Ecto neural progenitor cell (in vitro differentiated cells): ENCODE measurements around the gene SACM1L.
"Not testable (repeated sequence)": the region's sequence is repeated elsewhere in the genome, so short reads cannot be mapped to it uniquely, and the experiment has no call there.

Experiments
- DNase-seq: peaks from one replicate; pipeline ENCODE4 v3.0.0-alpha.2; 2018; ENCODE audit warnings: low spot score

The SACM1L gene

DNA sequence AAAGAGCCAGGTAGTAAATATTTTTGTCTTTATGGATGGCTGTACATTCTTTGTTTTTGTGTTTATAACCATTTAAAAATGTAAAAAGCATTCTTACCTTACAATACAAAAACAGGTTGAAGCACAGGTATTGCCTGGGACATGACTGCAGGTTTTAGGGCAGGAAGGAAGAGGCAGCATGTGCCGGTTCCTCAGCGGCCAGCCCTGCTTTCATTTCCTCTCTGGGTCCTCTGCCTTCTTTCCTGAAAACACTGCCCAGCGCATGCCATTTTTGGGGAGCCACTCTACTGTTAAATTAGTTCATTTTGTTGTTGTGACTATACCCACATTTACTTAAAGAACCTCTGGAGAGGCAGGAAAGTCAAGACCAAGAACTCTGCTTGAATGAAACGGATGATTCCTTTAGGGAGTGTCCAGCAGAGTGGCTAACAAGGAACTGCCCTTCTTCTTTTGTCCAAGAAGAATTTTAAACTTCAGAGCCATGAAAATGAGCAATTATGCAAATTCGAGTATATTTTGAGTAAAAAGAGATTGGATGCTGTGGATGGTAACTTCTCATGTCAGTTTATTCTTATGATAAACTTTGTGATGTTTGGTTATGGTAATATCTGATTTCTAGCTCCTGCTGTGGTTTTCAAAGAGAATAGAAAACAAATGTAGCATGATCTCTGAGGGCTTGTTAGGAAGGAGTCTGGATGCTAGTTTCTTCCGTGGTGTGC lies 52.7 kb downstream of the SACM1L start:
- DNase-seq, result no peak

DNA sequence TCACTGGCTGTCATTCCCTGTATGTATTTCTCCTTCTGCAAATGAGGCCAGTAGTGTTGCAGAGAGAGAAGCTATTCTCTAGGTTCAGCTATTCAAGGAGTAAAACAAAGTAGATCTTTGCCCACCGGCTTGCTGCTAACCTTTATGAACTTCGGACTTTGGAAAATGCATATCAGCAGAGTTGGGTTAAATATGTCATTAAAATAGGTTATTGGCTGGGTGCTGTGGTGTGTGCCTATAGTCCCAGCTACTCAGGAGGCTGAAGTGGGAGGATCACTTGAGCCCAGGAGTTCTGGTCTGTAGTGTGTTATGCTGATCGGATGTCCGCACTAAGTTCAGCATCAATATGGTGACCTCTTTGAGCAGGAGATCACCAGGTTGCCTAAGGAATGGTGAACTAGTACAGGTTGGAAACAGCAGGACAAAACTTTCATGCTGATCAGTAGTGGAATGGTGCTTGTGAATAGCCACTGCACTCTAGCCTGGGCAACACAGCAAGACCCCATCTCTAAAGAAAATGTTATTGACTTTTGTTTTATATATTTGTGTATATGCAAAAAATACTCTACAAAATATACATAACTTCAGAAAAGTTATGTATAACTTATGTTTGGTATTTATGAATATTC lies 53.4 kb downstream of the SACM1L start:
- no peak for DNase-seq

DNA sequence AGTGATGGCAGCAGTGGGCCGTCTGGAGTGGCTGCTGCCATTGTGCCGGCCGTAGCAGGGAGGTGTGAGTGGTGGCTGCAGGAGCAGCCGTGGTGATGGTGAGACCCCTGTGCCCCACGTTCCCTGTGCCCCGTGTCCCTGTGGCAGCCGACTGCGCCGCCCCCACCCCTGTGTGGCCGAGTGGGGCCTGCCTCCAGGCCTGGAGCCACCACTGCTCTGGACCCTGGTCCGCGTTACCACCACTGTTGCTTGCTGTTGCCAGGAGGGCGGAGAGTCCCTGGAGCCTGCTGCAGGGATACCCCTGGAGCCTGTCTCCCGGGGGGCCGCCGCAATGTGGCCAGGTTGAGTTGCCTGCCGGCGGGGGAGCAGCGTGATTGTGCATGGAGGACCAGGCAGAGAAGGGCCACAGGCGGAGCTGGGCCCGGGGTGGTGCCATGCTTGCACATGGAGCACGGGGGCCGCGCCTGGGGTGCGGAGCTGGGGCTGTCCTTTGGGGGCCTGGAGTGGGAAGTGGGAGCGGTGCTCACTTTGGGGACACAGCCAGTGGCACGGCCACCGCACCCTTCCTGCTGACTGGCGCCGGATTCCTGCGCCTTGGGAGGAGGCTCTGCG lies 57.1 kb downstream of the SACM1L start:
- no peak for DNase-seq

DNA sequence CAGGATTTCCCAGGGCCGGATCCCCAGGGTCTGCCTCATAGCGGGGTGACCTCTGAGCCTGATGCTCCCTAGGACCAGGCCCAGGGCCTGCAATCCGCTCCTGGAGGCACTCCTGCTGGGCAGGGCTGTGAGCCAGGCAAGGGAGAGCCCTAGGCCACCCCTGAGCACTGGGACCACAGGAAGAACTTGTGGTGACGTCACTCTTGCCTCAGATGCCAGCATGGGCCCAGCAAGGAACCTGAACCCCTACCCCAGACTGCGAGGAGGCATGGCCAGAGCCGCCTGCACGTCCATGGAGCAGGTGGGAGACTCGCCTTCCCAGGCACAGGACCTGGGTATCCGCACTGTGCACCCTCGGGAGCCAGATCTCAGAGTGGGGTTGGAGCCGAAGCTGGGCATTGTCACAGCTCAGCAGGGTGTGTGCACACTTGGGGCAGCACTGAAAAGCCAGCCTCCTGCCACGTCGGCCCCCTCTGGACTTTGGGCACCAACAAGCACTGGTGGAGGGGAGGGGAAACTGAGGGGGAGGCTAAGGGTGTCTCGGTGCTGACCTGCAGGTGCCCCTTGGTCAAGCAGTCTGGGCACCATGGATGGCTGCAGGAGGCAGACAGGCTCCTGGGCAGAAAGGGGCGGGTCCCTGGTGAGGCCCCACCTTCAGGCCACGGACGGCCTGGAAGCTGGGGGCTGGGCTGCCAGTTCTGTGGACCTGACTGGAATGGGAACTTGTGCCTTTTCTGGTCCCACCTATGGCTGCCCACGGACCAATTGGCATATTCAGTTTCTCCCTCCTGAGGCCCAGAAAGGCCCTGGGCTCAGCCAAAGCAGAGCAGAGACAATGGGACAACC lies 57.8 kb downstream of the SACM1L start:
- DNase-seq, result no peak

DNA sequence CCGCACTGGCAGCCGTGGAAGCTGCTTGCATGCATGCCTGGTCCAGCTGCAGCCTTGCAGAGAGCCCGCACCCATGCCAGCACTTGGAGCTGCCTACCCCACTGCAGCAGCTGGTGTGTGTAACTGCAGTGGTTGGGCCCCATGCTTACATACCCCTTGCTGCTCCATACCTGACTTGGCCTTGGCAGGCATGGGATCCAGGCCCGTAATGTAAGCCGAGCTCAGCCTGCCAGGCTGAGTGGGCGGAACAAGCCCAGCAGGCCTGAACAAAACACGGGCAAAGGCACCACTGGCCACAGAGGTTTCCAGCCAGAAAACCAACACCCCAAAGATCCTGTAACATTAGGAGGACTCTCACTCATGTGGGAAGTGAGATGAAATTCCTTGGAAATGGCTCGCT lies 58.9 kb downstream of the SACM1L start:
- DNase-seq, result no peak

DNA sequence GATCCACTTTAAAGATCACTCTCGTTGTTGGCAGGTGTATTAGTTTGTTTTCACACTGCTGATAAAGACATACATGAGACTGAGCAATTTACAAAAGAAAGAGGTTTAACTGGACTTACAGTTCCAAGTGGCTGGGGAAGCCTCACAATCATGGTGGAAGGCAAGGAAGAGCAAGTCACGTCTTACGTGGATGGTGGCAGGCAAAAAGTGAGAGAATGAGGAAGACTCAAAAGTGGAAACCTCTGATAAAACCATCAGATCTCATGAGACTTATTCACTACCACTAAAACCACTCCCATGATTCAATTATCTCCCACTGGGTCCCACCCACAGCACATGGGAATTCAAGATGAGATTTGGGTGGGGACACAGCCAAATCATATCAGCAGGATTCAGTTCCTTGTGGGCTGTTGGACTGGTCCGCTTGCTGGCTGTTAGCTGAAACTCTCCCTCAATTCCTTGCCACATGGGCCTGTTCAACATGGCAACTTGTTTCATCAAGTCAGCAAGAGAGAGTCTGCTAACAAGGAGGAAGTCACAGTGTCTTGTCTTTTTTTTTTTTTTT lies 59.9 kb downstream of the SACM1L start:
- not testable (repeated sequence) for DNase-seq

DNA sequence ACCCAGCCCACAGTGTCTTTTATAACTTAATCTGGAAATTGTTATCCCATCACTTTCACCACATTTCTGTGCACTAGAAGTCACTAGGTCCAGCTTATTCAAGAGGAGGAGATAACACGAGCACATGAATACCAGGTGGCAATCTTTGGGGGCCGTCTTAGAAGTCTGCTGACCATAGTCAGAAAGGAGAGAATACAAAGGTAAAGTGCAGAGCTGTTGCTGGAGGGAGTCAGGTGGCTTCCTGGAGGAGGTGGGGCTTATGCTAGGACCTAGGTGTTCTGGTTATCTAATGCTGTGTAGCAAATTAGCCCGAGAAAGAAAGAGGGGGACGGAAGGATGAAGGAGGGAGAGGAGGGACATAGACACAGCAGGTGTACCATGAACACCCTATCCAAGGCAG lies 60.7 kb downstream of the SACM1L start:
- DNase-seq, result no peak

DNA sequence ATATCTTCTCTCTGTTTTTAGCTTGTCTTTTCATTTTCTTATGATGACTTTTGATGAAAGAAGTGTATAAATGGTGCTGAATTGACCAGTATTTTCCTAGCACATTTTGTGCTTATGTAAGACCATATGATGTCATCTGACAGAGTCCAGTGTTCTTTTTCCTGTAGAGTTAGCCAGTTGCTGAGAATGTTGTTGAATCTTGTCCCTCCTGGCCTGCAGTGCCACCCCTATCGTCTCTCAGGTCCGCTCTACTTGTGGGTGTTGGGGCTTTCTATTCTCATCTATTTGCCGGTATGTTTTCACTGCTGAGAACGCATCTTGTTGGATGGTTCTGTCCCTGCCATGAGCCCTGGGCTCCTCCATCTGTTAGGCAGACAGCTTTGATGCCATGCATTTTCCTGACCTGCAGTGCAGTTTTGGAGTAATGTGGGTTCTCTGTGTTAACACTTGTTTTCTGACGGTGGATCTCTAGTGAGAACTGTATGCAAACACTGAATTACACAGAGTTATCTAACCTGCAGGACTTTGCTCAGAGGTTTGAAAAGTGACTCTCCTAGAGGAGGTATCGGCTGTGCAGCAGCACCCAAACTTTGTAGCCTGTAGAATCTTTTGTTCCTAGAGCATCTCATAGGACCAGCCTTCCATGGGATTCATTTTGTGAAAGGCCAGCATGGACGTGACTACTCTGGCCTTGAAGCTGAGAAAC lies 62.5 kb downstream of the SACM1L start:
- DNase-seq, result no peak

DNA sequence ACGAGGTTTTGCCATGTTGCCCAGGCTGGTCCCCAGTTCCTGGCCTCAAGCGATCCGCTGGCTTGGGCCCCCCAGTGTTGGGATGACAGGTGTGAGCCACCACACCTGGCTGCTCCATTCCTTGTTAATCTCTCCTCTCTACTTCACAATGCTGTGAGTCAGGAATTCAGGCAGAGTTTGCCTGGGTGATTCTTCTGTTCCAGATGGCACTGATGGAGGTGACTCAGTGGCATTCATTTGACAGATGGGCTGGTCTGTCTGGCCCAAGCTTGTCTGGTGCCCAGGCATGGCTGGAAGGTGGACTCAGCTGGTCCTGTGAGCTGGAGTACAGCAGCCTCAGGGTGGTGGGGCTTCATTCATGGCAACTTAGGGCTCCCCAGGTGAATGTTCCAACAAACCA lies 63.9 kb downstream of the SACM1L start:
- no peak for DNase-seq

DNA sequence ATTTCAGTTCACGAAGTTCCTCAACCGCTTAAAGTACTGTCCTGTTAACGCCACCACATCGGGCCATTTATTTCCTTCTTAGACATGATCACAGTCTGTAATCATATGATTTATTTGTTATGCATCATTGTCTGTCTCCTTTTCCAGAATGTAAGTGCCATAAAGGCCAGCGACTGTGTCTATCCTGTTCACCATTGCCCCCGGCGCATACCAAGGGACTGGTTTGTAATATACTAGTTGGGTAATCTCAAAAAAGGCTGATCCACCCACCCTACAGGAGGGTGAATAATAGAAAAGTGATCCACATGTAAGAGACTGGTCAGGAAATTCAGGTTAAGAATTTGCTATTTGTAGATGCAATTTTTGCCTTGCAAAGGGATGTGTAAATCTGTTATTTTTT lies 65.3 kb downstream of the SACM1L start:
- no peak for DNase-seq

DNA sequence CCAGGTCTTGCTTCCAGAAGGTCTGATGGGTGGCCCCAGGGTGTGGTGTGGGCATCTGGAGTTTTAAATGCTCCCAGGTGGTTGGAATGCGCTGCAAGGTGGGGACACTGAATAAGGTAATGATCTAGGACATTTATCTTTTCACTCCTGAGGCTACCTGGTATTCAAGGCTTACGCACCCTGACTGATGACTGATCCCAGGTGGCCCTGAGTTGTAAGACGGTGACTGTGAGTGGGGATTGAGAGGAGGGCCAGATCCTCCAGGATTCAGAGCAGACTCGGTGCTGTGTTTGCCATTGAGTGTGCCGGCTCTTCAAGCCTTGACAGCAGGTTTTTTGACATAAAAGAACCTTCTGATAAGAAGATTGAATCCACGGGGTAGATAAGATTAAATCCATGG lies 66.9 kb downstream of the SACM1L start:
- no peak for DNase-seq

DNA sequence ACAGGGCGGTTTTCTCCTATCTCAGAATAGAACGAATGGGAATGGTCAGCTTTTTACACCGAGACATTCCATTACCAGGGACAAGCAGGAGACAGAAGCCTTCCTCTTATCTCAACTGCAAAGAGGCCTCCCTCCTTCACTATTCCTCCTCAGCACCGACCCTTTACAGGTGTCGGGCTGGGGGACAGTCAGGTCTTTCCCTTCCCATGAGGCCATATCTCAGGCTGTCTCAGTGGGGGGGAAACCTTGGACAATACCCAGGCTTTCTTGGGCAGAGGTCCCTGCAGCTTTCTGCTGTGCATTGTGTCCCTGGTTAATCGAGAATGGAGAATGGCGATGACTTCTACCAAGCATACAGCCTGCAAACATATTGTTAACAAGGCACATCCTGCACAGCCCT lies 67.9 kb downstream of the SACM1L start:
- not testable (repeated sequence) for DNase-seq

DNA sequence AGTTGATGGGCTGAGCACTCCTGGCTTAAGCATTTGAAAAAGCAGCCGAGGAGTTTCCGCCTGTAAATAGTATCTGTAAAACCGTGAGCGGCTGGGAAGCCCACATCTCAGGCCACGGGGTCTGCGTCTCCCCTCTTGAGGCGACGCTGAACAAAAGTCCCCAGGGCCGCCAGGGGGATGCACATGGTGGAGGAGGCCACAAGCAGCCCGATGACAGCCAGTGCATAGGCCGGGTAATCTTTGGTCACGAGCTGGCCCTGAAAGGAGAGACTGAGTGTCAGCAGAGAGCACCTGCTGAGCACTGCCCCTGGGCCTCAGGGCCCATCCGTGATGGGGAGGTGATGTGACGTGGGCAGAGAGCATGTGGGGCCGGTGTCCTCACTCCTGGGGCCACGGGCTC lies 69.7 kb downstream of the SACM1L start:
- no peak for DNase-seq

DNA sequence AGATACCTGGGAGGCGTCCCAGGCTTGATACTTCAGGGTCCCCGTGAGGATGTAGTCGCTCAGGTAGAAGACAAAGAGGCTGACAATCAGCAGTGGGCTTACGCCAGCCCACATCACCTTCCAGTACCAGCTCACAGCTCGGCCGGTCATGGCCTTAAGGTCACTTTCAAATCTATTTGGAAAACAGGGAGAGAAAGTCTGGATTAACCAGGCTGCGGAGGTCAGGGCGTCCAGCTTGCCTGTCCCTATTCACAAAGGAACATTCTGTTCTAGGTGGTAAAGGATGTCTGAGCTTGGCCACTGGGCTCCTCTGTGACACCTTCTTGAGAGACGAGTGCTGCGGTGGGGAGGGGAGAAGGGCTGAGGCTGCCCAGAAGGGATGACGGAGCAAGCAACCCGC lies 70.7 kb downstream of the SACM1L start:
- no peak for DNase-seq

DNA sequence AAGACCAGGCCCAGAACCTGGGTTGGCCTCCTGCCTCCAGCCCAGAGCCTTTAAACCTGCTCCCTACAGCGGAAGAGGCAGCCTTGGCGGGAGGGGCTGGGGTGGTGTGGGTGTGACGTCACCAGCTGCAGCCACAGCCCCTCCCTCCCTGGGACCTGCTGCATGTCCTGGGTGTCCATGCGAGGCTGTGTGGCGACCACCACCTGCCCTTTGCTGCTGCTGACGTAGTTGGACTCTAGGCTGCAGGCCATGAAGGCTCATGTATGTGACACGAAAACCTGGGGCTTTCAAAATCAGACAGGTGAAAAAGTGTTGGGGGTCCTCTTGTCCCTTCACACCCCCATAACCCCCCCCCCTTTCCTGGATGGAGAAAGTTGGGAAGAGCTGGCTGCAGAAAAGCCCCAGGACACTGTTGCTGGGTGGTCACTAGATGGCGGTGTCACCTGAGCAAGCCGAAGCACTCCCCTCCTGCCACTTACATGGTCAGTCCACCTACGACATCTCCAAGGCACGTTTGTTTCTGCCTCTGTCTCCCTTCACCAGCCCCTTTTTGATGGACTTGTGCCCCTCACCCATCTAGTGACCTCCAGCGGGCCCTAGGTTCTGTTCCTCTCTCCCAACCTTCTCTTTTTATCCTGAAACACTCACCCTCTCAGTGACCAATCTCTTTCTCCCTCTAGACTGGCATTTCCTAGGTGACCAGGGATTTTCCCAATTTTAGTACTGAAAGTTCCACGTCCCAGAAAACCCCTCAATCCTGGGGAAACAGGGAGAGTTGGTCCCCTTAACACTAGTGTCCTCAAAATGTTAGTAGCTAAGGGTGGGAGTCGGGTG lies 71.9 kb downstream of the SACM1L start:
- peak; percentile 76 for DNase-seq

DNA sequence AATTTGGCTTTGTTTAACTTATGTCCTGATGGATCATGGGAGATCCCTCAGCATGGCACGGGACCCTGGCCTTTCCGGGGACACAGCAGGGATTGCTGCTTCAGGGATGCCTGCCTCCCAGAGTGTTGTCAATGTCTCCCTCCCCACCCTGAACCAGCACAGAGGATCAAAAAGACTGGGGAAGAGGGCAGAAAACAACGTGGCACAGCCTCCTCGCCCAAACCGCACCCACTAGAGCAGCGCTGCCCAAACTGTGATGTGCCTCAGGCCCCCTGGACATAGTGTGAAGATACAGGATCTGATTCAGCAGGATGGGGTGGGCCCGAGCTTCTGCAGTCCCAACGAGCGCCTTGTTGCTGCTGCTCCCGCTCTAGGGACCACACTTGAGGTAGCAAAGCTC lies 72.6 kb downstream of the SACM1L start:
- DNase-seq, result no peak

DNA sequence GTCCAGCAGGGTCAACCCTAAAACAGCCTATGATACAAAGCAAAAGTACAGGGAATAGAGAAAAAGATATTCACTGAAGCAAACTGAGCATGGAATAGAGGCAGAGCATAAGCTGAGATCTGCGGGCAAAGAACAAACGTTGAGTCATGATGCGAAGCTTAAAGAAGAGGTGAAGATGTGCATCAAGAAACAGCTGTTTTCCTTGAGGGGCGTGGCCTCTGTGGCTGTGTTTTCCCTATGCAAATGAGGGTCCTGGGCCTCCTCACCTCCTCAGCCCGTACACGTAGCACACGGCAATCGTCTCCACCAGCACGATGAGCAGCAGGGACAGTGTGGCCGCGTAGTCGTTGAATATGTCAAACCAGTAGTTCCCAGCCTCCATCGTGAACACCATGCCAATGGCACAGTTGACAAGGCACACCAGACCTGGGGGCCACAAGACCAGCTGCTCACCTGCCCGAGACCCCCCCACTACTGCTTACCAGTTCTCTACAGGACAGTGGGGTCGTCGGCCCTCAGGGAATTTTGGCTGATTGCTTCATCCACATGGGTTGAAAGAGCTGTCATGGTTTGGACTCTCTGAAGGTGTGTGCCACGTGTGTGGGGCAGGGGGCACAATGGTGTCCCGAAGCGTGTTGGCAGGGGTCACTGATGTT lies 73.6 kb downstream of the SACM1L start:
- no peak for DNase-seq

DNA sequence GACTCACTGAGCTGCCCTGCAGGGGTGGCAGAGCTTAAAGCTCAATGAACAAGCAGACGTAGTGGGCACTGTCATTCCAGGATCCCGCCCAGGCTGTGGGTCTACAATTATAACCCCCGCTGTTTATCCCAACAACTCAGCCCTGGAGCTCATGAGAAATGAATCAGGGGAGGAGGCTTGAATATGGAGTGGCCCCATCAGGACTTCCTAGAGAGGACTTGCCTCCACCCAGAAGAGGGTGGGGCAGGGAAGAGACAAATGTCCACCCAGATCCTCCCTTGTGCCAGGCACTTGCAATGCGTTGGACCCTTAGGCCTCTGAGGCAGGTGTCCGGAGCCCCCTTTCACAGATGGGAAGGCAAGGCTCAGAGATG lies 74.1 kb downstream of the SACM1L start:
- no peak for DNase-seq

DNA sequence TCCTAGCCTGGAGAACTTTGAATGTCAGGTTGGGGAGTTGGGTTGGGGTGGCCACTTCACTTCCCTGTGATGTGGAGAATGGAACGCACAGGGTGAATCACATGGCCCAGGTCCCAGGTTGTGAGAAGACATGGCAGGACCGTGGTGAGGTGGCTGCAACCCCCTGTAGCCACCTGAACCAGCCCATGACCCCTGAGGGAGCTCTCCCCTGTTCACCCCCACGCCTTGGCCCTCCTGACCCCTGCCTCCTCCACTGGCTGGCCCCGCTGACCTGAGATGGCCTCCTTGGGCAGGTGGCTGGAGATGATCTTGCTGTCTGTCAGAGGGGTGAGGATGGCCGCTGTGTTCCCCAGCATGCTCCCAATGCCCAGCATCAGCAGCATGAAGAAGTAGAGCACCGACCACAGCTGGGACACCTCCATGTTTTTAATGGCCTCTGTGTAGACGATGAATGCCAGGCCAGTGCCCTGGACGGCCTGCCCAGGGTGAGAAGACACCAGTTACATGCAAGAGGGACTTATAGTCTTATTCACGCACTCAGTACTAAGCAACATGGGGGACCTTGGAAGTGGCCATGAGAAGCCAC lies 76.2 kb downstream of the SACM1L start:
- no peak for DNase-seq

DNA sequence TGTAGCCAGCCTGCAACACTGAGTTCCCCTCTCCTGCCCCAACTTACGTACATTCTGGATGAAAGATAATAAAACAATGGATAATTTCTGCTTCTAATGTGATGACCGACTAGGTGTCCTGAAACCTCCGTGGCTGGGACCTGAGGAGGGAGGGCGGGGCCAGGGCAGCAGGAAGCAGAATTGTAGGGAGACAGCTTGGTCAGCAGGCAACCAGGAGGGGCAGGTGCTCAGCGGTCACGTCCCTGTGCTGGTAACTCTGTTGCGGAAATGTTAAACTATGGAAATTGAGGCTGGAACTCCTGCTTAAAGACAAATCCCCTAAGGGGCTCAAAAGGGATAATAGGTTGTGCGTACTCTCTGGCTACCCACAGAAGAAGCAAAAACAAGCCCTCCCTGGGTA lies 76.8 kb downstream of the SACM1L start:
- DNase-seq, result no peak
